PFSK-1 (cell line): ENCODE data around the gene PTPRQ.

Experiments used
- FOXP2 ChIP-seq: optimal IDR thresholded peaks from 2 replicates; pipeline ENCODE3; 2011; ENCODE audit warnings: borderline replicate concordance, control low read depth, inconsistent platforms; ENCODE audit not compliant: insufficient read depth; ENCODE audit errors: extremely low read length, extremely low read depth
- POLR2AphosphoS5 ChIP-seq: IDR thresholded peaks from 2 replicates; pipeline ENCODE4 v1.6.1; 2012; ENCODE audit warnings: low read depth, mild to moderate bottlenecking, control low read depth, low read length, moderate library complexity
- SIN3A ChIP-seq: IDR thresholded peaks from 2 replicates; pipeline ENCODE4 v1.6.1; 2012; ENCODE audit warnings: mild to moderate bottlenecking, low read length, moderate library complexity, borderline replicate concordance; ENCODE audit not compliant: insufficient read depth
- TAF1 ChIP-seq: IDR thresholded peaks from 2 replicates; pipeline ENCODE4 v1.6.1; 2012; ENCODE audit warnings: low read length, control low read depth, borderline replicate concordance; ENCODE audit not compliant: insufficient read depth
- TF ChIP-seq, protein P1 (sequence below), 2 experiments: IDR thresholded peaks; 2 replicates each; pipeline versions ENCODE4 v1.6.1 to v1.8.0; 2011 to 2012; ENCODE audit warnings: low read depth in 2 of 2, low read length in 2 of 2, control low read depth in 1 of 2, inconsistent platforms in 1 of 2, mild to moderate bottlenecking in 1 of 2, moderate library complexity in 1 of 2; ENCODE audit not compliant: insufficient read depth in 1 of 2

The PTPRQ gene

DNA sequence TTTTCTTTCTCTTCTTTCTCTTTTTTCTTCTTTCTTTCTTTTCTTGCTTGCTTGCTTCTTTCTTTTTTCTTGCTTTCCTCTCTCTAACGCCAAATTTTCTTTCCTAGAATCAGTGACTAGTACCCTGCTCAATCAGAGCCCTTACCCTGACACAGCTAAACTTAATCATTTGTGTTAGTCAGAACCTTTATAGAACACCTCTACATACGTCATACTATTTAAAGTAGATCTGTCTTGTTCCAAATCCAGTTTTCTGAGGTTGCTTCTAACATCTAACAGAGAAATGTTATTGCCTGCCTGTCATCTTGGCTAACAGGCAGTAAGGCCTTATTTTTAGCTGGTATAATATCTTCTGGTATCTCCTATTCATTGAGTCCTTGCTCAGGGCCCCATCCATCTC, 197.9 kb downstream of the PTPRQ start:
- no peak for TF ChIP-seq FOXP2
- no peak for TF ChIP-seq POLR2AphosphoS5
- TF ChIP-seq TAF1, result no peak
- TF ChIP-seq, protein P1, sequence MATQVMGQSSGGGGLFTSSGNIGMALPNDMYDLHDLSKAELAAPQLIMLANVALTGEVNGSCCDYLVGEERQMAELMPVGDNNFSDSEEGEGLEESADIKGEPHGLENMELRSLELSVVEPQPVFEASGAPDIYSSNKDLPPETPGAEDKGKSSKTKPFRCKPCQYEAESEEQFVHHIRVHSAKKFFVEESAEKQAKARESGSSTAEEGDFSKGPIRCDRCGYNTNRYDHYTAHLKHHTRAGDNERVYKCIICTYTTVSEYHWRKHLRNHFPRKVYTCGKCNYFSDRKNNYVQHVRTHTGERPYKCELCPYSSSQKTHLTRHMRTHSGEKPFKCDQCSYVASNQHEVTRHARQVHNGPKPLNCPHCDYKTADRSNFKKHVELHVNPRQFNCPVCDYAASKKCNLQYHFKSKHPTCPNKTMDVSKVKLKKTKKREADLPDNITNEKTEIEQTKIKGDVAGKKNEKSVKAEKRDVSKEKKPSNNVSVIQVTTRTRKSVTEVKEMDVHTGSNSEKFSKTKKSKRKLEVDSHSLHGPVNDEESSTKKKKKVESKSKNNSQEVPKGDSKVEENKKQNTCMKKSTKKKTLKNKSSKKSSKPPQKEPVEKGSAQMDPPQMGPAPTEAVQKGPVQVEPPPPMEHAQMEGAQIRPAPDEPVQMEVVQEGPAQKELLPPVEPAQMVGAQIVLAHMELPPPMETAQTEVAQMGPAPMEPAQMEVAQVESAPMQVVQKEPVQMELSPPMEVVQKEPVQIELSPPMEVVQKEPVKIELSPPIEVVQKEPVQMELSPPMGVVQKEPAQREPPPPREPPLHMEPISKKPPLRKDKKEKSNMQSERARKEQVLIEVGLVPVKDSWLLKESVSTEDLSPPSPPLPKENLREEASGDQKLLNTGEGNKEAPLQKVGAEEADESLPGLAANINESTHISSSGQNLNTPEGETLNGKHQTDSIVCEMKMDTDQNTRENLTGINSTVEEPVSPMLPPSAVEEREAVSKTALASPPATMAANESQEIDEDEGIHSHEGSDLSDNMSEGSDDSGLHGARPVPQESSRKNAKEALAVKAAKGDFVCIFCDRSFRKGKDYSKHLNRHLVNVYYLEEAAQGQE (IDR thresholded peaks at IDR 0.05; ENCODE audit: insufficient read depth in 1 of 2, low read depth in 2 of 2, low read length in 2 of 2), result no peak
- no peak for TF ChIP-seq SIN3A

DNA sequence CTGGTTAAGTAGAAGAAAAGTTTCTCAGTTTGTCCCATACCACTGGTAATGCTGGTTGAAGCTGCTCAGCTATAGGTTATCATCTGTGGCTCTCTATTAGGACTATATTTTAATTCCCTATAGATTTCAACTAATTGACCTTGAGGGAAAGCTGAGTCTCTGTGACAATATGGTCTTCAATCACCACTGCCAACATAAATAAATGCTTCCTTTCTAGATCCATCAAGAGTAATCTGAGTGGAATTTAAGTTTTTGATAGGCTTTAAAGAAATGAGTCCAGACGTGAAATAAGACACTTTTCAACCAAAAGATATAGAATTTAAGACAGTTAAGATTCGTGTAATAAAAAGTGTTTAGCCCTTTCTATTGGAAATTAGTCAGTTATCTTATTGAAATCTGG, 199.9 kb downstream of the PTPRQ start:
- TF ChIP-seq SIN3A, result no peak
- TF ChIP-seq, protein P1 (IDR thresholded peaks at IDR 0.05; ENCODE audit: insufficient read depth in 1 of 2, low read depth in 2 of 2, low read length in 2 of 2), result no peak
- no peak for TF ChIP-seq POLR2AphosphoS5
- TF ChIP-seq TAF1, result no peak
- no peak for TF ChIP-seq FOXP2

DNA sequence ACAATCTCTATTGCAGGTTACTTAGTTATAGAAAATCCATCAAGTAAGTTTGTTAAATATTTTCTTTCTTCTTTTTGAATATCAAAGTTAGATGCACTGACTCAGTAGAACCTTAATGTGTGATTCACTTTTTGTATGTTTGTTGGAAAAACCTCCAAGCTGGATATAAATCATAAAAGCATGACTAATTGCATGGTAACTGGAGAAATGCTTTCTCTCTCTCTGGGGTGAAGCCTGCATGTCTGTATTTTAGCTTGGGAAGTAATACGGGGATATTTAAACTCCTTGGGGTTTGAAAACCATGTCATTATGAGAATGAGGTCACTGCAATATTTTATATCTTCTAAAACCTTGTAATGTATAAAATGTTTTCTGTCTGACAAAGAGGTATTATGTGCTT, 204.8 kb downstream of the PTPRQ start:
- TF ChIP-seq, protein P1 (IDR thresholded peaks at IDR 0.05; ENCODE audit: insufficient read depth in 1 of 2, low read depth in 2 of 2, low read length in 2 of 2), result no peak
- no peak for TF ChIP-seq SIN3A
- TF ChIP-seq TAF1, result no peak
- TF ChIP-seq POLR2AphosphoS5, result no peak
- TF ChIP-seq FOXP2, result no peak

DNA sequence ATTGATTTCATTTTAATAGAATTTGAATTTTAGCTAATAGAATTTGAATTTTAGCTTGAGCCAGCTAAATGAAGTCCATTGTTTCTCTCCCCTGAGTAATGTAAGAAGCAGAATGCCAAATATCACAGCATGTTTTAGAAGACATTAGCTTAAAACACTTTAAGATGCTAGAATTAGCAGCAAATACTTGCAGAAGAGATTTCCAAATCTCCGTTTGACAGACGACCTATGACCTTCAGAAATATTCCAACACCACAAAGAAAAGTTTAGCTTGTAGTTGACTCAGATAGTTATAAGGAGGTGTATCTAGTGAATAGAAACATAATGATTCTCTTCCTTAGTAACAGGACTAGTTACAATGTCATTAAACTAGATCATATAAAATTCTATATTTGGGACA, 211.7 kb downstream of the PTPRQ start:
- TF ChIP-seq TAF1 (no peak), POLR2AphosphoS5 (no peak), FOXP2 (no peak), SIN3A (no peak)
- TF ChIP-seq, protein P1 (IDR thresholded peaks at IDR 0.05; ENCODE audit: insufficient read depth in 1 of 2, low read depth in 2 of 2, low read length in 2 of 2), result no peak

DNA sequence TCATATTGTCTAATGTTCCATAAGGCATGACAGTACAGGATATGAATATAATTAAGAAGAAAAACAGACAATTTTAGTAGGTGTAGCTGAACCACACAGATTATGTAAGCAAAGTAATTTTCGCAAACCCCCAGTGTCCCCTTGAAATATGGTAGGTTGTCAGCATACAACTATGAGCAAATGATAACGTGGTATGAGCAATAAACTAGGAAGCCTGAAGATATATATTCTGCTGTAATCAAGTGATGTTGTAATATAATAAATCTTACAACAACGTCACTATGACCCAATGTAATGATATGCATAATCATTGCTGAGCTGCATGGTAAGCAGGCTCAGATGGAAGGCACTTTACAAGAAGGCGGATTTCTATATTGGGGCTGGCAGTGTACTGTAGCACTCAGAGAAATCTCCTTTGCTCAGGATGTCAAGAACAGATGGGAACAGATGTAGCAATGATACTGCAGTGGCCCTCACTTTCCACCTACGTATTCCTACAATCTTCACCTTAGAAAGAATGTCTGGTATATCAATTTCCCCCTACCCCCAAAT, 215.6 kb downstream of the PTPRQ start:
- TF ChIP-seq POLR2AphosphoS5, result no peak
